GM12891 (cell line): ENCODE results near the gene CFDP1.

Source experiments
- PAX5 ChIP-seq: IDR thresholded peaks from 2 replicates; pipeline ENCODE4 v1.6.1; 2011; ENCODE audit warnings: low read length, moderate library complexity, mild to moderate bottlenecking; ENCODE audit not compliant: insufficient read depth, severe bottlenecking
- POLR2A ChIP-seq: IDR thresholded peaks from 2 replicates; pipeline ENCODE4 v1.6.1; 2011; ENCODE audit warnings: low read depth, low read length, control low read depth
- POLR2AphosphoS5 ChIP-seq: IDR thresholded peaks from 2 replicates; pipeline ENCODE4 v1.6.1; 2011; ENCODE audit warnings: low read depth, low read length, control low read depth
- POU2F2 ChIP-seq: IDR thresholded peaks from 2 replicates; pipeline ENCODE4 v1.6.1; 2011; ENCODE audit warnings: low read depth, mild to moderate bottlenecking, control low read depth, low read length, moderate library complexity
- SPI1 ChIP-seq: IDR thresholded peaks from 2 replicates; pipeline ENCODE4 v1.6.1; 2011; ENCODE audit warnings: low read depth, low read length, control low read depth
- TAF1 ChIP-seq: IDR thresholded peaks from 2 replicates; pipeline ENCODE4 v1.6.1; 2011; ENCODE audit warnings: low read depth, low read length, control low read depth

GRCh38 chr16:75244225-75244809, 189.0 kb downstream of the CFDP1 start:
- TF ChIP-seq TAF1 (no peak), POU2F2 (no peak), POLR2AphosphoS5 (no peak), POLR2A (no peak), SPI1 (no peak), PAX5 (no peak)
